Measurements from ENCODE around the gene COL28A1.

- TF ChIP-seq GATA2 (IDR thresholded peaks at IDR 0.05; ENCODE audit: low read depth, low read length) (no peak), GATA3 (IDR thresholded peaks at IDR 0.05; ENCODE audit: low read depth, low read length) (no peak)
Observed at GRCh38 chr7:7579638-7580037, 44.0 kb upstream of the COL28A1 start.
